ENCODE data around the gene ANKH.

ANKH gene

DNA sequence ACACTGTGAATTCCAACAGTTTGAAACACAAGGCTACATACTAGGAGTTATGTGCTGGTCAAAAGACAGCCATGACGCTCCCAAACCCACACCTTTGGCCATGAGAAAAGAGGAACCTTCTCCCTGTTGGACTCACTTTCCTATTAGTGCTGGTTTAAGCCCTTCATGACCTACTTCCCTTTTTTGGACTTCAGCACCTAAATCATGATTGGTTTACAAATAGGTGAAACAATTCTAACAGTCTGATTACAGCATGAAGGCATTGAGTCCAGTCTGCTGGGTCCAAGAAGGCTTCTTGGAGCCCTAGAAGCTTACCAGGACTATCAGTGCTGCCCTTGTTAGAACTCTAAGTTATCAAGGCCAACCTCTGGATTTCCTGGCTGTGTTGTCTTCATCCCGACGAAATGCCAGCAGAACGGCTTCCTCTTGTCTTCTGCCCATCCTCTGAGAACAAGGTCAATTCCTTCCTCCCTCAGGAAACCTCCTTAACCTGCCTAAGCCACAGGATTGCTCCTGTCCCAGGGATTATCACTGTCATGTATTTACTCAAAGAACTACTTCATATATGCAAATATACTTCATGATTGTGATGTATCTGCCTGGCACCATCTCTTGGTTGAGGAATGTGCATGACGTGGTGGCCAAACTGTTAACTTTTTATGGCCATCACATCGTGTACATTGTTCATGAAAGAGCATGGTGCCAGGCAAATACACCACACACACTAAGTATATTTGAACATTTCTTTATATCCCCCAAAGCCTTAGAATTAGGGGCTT, 83.6 kb downstream of the ANKH start:
- Histone ChIP-seq H3K27ac (no peak overlapping the region), H3K4me3 (no peak overlapping the region)
- TF ChIP-seq, protein P1, sequence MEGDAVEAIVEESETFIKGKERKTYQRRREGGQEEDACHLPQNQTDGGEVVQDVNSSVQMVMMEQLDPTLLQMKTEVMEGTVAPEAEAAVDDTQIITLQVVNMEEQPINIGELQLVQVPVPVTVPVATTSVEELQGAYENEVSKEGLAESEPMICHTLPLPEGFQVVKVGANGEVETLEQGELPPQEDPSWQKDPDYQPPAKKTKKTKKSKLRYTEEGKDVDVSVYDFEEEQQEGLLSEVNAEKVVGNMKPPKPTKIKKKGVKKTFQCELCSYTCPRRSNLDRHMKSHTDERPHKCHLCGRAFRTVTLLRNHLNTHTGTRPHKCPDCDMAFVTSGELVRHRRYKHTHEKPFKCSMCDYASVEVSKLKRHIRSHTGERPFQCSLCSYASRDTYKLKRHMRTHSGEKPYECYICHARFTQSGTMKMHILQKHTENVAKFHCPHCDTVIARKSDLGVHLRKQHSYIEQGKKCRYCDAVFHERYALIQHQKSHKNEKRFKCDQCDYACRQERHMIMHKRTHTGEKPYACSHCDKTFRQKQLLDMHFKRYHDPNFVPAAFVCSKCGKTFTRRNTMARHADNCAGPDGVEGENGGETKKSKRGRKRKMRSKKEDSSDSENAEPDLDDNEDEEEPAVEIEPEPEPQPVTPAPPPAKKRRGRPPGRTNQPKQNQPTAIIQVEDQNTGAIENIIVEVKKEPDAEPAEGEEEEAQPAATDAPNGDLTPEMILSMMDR (IDR thresholded peaks at IDR 0.05), result no peak
- no peak for DNase-seq (ENCODE audit: low spot score)

GRCh38 chr5:14783691-14784090, 87.9 kb downstream of the ANKH start:
- TF ChIP-seq, protein P1 (IDR thresholded peaks at IDR 0.05), result no peak
- no peak overlapping the region for H3K4me3 ChIP-seq
- DNase-seq (ENCODE audit: low spot score), result no peak
- no peak overlapping the region for H3K27ac ChIP-seq

- Histone ChIP-seq H3K27ac (no peak overlapping the region), H3K4me3 (no peak overlapping the region)
- TF ChIP-seq, protein P1 (IDR thresholded peaks at IDR 0.05), result no peak
- no peak for DNase-seq (ENCODE audit: low spot score)
Observed at GRCh38 chr5:14782591-14782990, 89.0 kb downstream of the ANKH start.

- Histone ChIP-seq H3K4me3 (no peak overlapping the region), H3K27ac (no peak overlapping the region)
- DNase-seq (ENCODE audit: low spot score), result no peak
- TF ChIP-seq, protein P1 (IDR thresholded peaks at IDR 0.05), result no peak
Observed at GRCh38 chr5:14781106-14781505, 90.5 kb downstream of the ANKH start.

- H3K27ac ChIP-seq, result no peak overlapping the region
- DNase-seq (ENCODE audit: low spot score), result no peak
- TF ChIP-seq, protein P1 (IDR thresholded peaks at IDR 0.05), result no peak
- H3K4me3 ChIP-seq, result no peak overlapping the region
Observed at GRCh38 chr5:14779975-14780374, 91.6 kb downstream of the ANKH start.

- H3K27ac ChIP-seq, result no peak overlapping the region
- no peak overlapping the region for H3K4me3 ChIP-seq
Observed at GRCh38 chr5:14778792-14779070, 92.8 kb downstream of the ANKH start.

More at GRCh38 chr5:14778792-14779070, 92.8 kb downstream of the ANKH start:
- DNase-seq (ENCODE audit: low spot score), result no peak
- TF ChIP-seq, protein P1 (IDR thresholded peaks at IDR 0.05), result no peak
